ENCODE results near the gene APP. TPM values are rescaled to one million over a fixed set of nuclear protein-coding genes. Genes with fewer than 3 reads are reported as not detected.

Gene APP
- total and polyA plus RNA-seq, 2 of the 13 experiments (the other 11 are each of a cell fraction or from before 2014, with no cell fraction given), result 70.6 to 262 TPM

DNA sequence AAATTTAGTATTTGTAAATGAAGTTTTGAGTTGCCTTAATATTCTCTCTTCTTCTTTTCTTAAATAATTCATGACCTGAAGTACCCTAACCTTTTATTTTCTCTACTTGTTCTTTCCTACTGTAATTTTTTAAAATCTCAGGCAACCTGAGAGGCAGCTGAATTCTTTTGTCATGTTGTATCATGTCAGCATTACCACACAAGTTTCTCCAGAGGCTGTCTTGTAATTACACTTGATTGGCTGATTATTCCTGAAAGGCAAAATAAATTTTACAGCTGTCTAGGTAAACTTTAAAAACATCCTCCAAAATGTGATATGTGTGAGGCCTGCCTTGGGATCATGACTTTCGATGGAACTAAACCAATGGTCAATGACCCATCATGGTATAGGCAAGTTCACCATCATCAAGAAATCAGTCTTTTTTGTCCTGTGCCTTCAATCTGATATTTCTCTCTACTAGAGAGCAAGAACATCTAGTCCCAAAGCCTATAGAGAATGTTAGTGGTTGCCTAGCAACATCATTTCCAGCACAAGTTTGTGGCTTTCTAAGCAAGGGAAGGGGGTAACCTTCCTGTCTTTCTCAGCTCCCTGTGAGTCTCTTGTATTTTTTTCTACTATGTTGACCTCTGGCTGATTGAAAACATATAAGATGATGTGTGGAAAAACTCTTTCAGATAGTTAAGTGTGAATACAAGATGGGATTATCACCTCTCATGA is 320.3 kb downstream of the APP start (continued):
- no peak for TF ChIP-seq ZNF207 (IDR thresholded peaks at IDR 0.05; ENCODE audit: borderline replicate concordance)
- no peak for TF ChIP-seq ZFY (CRISPR knock-in tag; IDR thresholded peaks at IDR 0.05)

DNA sequence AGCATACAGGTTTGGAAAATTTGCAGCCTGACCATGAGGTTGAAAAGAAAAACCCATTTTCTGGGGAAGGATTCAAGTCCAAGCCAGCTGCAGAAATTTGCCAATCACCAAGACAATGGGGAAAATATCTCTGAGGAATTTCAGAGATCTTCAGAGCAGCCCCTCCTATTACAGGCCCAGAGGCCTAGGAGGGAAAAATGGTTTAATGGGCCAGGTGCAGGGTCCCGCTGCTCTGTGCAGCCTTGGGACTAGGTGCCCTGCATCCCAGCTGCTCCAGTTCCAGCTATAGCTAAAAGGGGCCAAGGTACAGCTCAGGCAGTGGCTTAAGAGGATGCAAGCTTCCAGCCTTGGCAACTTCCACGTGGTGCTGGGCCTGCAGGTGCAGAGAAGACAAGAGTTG is 322.3 kb downstream of the APP start:
- no peak for FAIRE-seq
- no peaks in the 10 kb centered on the region for H3K79me2 ChIP-seq (ENCODE audit: insufficient read depth, low read length)
- no peak overlapping the region for H3K27ac ChIP-seq (ENCODE audit: extremely low read length, insufficient read depth, low read length)
- H2AFZ ChIP-seq (ENCODE audit: low read length), result no peak overlapping the region
- in situ Hi-C loops (cut with HindIII; ENCODE audit: extremely low pct_ligation_motif_present, low pct_unique_long_range_greater_than_20kb) (no loop called here), intact Hi-C loops (cut with micrococcal nuclease; ENCODE audit: unreplicated experiment) (no loop called here)
- H3K4me1 ChIP-seq (ENCODE audit: insufficient read depth, low read length), result no peaks in the 10 kb centered on the region
- 0% methylated on average over 1 of the region's 2 CpGs for WGBS (ENCODE audit: low lambda C conversion rate)
- no peak for DNase-seq (ENCODE audit: low spot score)
- ATAC-seq, result no peak
- no peak overlapping the region for H3K4me2 ChIP-seq (ENCODE audit: low read depth, low read length)
- BruUV-seq (replicated peaks), result no TSS peak
- no peaks in the 10 kb centered on the region for H3K27me3 ChIP-seq (ENCODE audit: control insufficient read depth in 1 of 2, insufficient read depth in 2 of 2, low read length in 2 of 2)
- no peak for TF ChIP-seq PLRG1 (conservative IDR thresholded peaks at IDR 0.05)
- no peak for TF ChIP-seq ETV6 (CRISPR knock-in tag; conservative IDR thresholded peaks at IDR 0.05)
- TF ChIP-seq, protein P1, sequence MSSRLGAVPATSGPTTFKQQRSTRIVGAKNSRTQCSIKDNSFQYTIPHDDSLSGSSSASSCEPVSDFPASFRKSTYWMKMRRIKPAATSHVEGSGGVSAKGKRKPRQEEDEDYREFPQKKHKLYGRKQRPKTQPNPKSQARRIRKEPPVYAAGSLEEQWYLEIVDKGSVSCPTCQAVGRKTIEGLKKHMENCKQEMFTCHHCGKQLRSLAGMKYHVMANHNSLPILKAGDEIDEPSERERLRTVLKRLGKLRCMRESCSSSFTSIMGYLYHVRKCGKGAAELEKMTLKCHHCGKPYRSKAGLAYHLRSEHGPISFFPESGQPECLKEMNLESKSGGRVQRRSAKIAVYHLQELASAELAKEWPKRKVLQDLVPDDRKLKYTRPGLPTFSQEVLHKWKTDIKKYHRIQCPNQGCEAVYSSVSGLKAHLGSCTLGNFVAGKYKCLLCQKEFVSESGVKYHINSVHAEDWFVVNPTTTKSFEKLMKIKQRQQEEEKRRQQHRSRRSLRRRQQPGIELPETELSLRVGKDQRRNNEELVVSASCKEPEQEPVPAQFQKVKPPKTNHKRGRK (CRISPR knock-in tag; IDR thresholded peaks at IDR 0.05), result no peak
- no peak for TF ChIP-seq ZBTB38 (CRISPR knock-in tag; IDR thresholded peaks at IDR 0.05)
- no peak for TF ChIP-seq KAT8 (CRISPR knock-in tag; IDR thresholded peaks at IDR 0.05)
- no peak for TF ChIP-seq AGO2 (optimal IDR thresholded peaks at IDR 0.05; ENCODE audit: low read depth, low read length)
- no peak for TF ChIP-seq HCFC1 (IDR thresholded peaks at IDR 0.05; ENCODE audit: low read depth, low read length)
- no peak for TF ChIP-seq IKZF1 (IDR thresholded peaks at IDR 0.05)
- no peak for TF ChIP-seq POGZ (CRISPR knock-in tag; IDR thresholded peaks at IDR 0.05)
- no peak for TF ChIP-seq CENPT (CRISPR knock-in tag; IDR thresholded peaks at IDR 0.05; ENCODE audit: low read depth)
- TF ChIP-seq NR2F6 (IDR thresholded peaks at IDR 0.05), result no peak
- TF ChIP-seq NR2F6 (CRISPR knock-in tag; IDR thresholded peaks at IDR 0.05), result no peak
- no peak for TF ChIP-seq ZNF850 (CRISPR knock-in tag; conservative IDR thresholded peaks at IDR 0.05)
- TF ChIP-seq DNMT1 (CRISPR knock-in tag; IDR thresholded peaks at IDR 0.05), result no peak
- TF ChIP-seq HIVEP1 (CRISPR knock-in tag; IDR thresholded peaks at IDR 0.05), result no peak
- no peak for TF ChIP-seq HDAC6 (IDR thresholded peaks at IDR 0.05; ENCODE audit: low read depth, low read length)
- TF ChIP-seq DR1 (CRISPR knock-in tag; IDR thresholded peaks at IDR 0.05), result no peak
- TF ChIP-seq CAMTA2 (CRISPR knock-in tag; IDR thresholded peaks at IDR 0.05; ENCODE audit: borderline replicate concordance), result no peak
- no peak for TF ChIP-seq SYNCRIP (IDR thresholded peaks at IDR 0.05; ENCODE audit: insufficient read depth, low read depth, low read length)
- TF ChIP-seq SRSF1 (optimal IDR thresholded peaks at IDR 0.05; ENCODE audit: low read depth, low read length), result no peak
- H3K4me3 ChIP-seq (replicated peaks in 1 of 3; ENCODE audit: insufficient read depth in 1 of 3, low read depth in 2 of 3, low read length in 3 of 3), result no peak overlapping the region
- no peaks in the 10 kb centered on the region for H3K9me3 ChIP-seq (ENCODE audit: low read length)
- no peaks in the 10 kb centered on the region for H3K36me3 ChIP-seq (replicated peaks in 1 of 2; ENCODE audit: control insufficient read depth in 1 of 2, insufficient read depth in 2 of 2, low read length in 2 of 2)
- POLR2A ChIA-PET, result no interaction called here
- CTCF ChIA-PET (ENCODE audit: low intra/inter-chr PET ratio, low total read pairs), result no interaction called here
- no peaks in the 10 kb centered on the region for H4K20me1 ChIP-seq (ENCODE audit: insufficient read depth, low read length)
- no peak overlapping the region for H3K9ac ChIP-seq (ENCODE audit: insufficient read depth, low read depth, low read length)

All from HepG2 (cell line).